Aorta (tissue), 5 donors: ENCODE data around the gene EXTL1. TPM values are rescaled to one million over a fixed set of nuclear protein-coding genes. Genes with fewer than 3 reads are reported as not detected.
A peak's percentile ranks its signal among the peaks of the same experiment; 100 is the strongest.

Experiments
- ATAC-seq: fragments of 200-7000 bp; cut with Tn5 transposase; one replicate; pipeline ENCODE4 v1.9.1; 2022; ENCODE audit warnings: moderate library complexity; ENCODE audit not compliant: low FRiP score
- DNase-seq, 2 donors: peaks; one replicate each; pipeline ENCODE4 v3.0.0-alpha.2; 2020
- H3K27ac ChIP-seq, 2 donors: one replicate each; pipeline ENCODE4 v1.5.1; 2013; ENCODE audit warnings: low read length in 2 of 2, mild to moderate bottlenecking in 2 of 2, moderate library complexity in 2 of 2, control low read depth in 1 of 2, inconsistent platforms in 1 of 2, low read depth in 1 of 2
- H3K27me3 ChIP-seq, 2 donors: one replicate each; pipeline ENCODE4 v1.6.1; 2013; ENCODE audit warnings: control low read depth in 1 of 2, low read length in 1 of 2, mild to moderate bottlenecking in 1 of 2, moderate library complexity in 1 of 2; ENCODE audit not compliant: insufficient read depth in 2 of 2, control insufficient read depth in 1 of 2
- H3K36me3 ChIP-seq, 2 donors: one replicate each; pipeline ENCODE4 v1.6.1; 2013; ENCODE audit warnings: control low read depth in 1 of 2, low read length in 1 of 2, mild to moderate bottlenecking in 1 of 2; ENCODE audit not compliant: insufficient read depth in 2 of 2, control insufficient read depth in 1 of 2
- H3K4me1 ChIP-seq, 2 donors: one replicate each; pipeline ENCODE4 v1.6.1; 2013; ENCODE audit warnings: low read length in 2 of 2, control low read depth in 1 of 2, mild to moderate bottlenecking in 1 of 2, moderate library complexity in 1 of 2; ENCODE audit not compliant: insufficient read depth in 2 of 2, control insufficient read depth in 1 of 2
- H3K4me3 ChIP-seq, 2 donors: one replicate each; pipeline ENCODE4 v1.5.1; 2013; ENCODE audit warnings: low read length in 2 of 2, control low read depth in 1 of 2, mild to moderate bottlenecking in 1 of 2
- H3K9me3 ChIP-seq: one replicate; pipeline ENCODE4 v1.6.1; 2013; ENCODE audit warnings: mild to moderate bottlenecking, low read length; ENCODE audit not compliant: control insufficient read depth
- WGBS, 2 donors: extraction: QIAGEN DNeasy Blood & Tissue Kit; methylation state at CpG; one replicate each; pipeline ENCODE4 v1.1.7; 2013; 5-methylcytosine and 5-hydroxymethylcytosine counted together
- intact Hi-C, 2 donors: fragments of 100-400 bp; cut with DNase I; formaldehyde crosslinking; loops; one replicate each; pipeline versions ENCODE4 v1.14.2 to v1.15.0; 2022
- polyA plus RNA-seq, 2 donors: library from polyadenylated mRNA; stranded (reverse); fragments of 200-250 nt; gene quantifications; one replicate each; pipeline ENCODE4 v1.2.3, GENCODE V29; 2013
- total RNA-seq, 2 donors: library from RNA; stranded (reverse); fragmentation: NEBNext Ultra II Directional; extraction: Animal tissue kit (Norgen Biotek cat#: 25700); gene quantifications; one replicate each; pipeline ENCODE4 v1.2.1, GENCODE V29; 2021
- donor health status: healthy with polysubstance abuse.
- donor health status: Bipolar disorder and iron deficiency.
- donor health status: DM: no; HTN: no; CAD: no.
- donor health status: DM: no; HTN: no; CAD: no.
- donor health status: DM: yes; HTN: yes; CAD: no.

EXTL1 gene
- total and polyA plus RNA-seq, 4 donors, result 0.29 to 1.3 (median 0.33) TPM; not detected in 1

DNA sequence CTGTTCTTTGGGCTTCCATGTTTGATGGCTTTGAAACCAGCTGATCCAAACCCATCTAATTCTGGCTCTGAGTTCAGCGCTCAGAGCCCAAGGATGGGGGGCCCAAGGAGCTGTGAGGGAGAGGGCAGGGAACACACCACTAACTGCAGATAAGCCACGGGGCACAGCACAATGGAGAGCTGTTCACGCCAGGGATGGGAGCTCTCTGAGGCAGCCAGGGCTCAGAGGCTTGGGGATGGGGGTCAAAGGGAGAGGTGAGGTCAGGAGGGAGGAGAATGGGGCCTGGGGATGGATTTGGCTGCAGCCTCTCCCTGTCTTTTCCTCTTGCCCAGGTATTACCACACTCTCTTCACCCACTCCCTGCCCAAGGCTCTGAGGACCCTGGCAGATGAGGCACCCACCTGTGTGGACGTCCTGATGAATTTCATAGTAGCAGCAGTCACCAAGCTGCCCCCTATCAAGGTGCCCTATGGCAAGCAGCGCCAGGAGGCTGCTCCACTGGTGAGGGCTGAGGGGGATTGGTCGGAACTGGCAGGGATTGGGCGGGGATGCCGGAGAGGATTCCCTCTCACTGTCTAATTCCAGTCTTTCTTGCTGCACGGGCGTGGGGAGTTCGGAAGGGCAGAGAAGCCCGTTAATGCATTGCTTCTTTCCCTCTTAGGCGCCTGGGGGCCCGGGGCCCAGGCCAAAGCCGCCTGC is 13.1 kb downstream of the EXTL1 start:
- ATAC-seq (no peak), DNase-seq (no peak)
- WGBS, 2 donors, result 13 to 14% methylated on average over 15 of the region's 15 CpGs
- no peaks in the 10 kb centered on the region for H3K27me3 ChIP-seq
- no peaks in the 10 kb centered on the region for H3K4me1 ChIP-seq
- no peaks in the 10 kb centered on the region for H3K36me3 ChIP-seq
- H3K4me3 ChIP-seq, result peak overlapping the region; percentile 2 to 71
- intact Hi-C loops, result loop anchor here (5.0 kb wide), 3 partner anchors 68 to 128 kb away; no protein-coding TSS in a partner anchor
- H3K27ac ChIP-seq, result no peak overlapping the region
- H3K9me3 ChIP-seq, result no peaks in the 10 kb centered on the region

DNA sequence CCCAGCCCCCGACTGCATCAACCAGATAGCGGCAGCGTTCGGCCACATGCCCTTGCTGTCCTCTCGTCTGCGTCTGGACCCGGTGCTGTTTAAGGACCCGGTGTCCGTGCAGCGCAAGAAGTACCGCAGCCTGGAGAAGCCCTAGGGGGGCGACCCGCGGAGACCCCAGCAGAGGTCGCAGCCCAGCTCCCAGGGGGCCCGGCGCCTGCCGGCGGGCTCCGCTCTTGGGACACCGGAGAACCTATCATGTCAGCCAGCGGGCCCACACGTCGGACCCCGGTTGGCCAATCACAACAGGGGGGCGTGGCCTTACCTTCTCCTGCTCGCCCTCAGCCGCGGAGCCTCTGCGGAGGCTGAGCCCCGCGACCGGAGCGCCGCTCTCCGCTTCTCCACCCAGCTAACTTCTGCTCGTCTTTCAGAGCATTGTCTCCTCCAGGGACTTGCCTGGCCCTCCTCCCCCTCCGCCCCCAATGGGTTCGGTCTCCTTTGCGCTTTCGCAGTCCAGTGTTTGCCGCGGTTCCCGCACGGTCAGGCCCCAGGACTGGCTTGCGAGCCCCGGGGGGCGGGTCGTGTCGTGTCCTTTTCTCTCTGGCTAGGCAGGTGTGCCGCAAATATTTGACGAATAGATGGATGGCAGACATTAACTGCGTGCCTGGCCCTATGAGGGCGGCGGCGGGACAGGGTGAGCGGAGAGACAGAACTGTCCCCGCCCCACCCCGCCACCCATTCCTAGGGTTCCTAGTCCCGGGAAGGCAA is 13.8 kb downstream of the EXTL1 start:
- Histone ChIP-seq H3K4me1 (no peaks in the 10 kb centered on the region), H3K36me3 (no peaks in the 10 kb centered on the region), H3K9me3 (no peaks in the 10 kb centered on the region), H3K27ac (peak overlapping the region in 1 of 2 donors; percentile 23), H3K4me3 (peak overlapping the region; percentile 38 to 71), H3K27me3 (no peaks in the 10 kb centered on the region)
- intact Hi-C loops, result loop anchor here (5.0 kb wide), 3 partner anchors 67 to 127 kb away; no protein-coding TSS in a partner anchor
- peak; percentile 96 for ATAC-seq
- 0% methylated on average over 59 to 60 of the region's 60 CpGs for WGBS, 2 donors
- DNase-seq, result peak; percentile 97 to 98

DNA sequence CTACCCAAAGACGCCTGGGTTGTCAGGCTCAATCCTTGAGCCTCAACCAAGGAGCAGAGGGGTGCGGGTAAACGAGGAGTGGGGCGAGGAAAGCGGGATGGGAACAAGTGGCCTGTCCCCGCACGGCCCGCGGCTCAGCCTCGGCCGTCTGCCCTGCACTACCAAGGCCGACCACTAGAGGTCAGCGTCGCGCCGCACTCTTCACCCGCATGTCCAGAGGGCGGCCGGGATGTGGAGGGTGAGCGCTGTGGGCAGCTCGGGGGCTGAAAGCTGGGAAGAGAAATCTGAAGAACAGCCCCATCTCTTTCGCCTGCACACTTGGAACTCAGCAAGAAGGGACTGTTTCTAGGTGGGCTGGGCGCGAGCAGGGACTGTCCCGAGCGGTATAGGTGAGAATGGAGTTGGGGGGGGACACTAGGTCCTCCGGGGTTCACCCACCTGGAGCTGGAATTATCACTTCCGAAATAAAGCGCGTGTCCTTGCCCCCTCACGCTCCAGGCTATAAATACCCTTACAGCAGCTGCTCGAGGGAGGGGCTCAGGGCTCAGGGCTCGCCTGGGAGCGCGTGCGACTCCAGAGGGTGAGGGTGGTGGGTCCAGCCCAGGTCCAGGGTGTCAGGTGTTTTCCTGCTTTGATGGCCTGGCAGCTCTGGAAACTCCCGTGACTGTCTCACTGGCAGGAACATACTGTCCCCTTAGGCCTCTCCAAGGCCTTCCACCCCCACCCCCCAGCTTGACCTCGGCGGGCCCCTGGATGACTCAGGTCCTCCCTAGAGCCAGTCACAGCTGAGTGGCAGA is 14.6 kb downstream of the EXTL1 start:
- DNase-seq, result peak; percentile 85 to 95
- H3K4me1 ChIP-seq, result no peaks in the 10 kb centered on the region
- peak overlapping the region; percentile 38 to 71 for H3K4me3 ChIP-seq
- no peaks in the 10 kb centered on the region for H3K36me3 ChIP-seq
- H3K27me3 ChIP-seq, result no peaks in the 10 kb centered on the region
- 11 to 12% methylated on average over 34 to 39 of the region's 39 CpGs for WGBS, 2 donors
- no peaks in the 10 kb centered on the region for H3K9me3 ChIP-seq
- no peak overlapping the region for H3K27ac ChIP-seq
- ATAC-seq, result peak; percentile 97
- intact Hi-C loops, result loop anchor here (5.0 kb wide), 3 partner anchors 66 to 126 kb away; no protein-coding TSS in a partner anchor

DNA sequence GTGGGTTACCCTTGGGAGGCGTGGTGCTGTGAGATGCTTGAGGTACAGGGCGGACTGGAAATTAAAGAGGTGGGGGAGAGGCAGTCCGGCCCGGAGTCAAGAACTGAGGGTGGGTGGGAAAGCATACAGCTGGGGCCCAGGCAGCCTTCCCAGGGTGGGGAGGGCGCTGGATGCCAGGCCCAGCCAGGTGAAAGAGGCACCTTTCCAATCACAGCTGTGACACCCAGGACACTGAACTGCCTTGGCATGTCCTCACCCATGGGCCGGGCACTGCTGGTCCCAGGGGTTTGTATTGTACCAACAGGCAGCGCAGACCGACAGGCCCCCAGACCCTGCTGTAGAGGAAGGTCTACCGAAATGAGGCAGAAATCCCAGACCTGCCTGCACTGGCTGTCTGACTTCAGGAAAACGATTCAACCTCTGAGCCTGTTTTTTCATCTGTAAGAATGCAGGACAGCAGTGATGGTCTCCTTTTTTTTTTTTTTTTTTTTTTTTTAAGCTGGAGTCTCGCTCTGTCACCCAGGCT is 15.2 kb downstream of the EXTL1 start:
- Histone ChIP-seq H3K36me3 (no peaks in the 10 kb centered on the region), H3K4me1 (no peaks in the 10 kb centered on the region), H3K9me3 (no peaks in the 10 kb centered on the region), H3K27me3 (no peaks in the 10 kb centered on the region), H3K27ac (no peak overlapping the region), H3K4me3 (no peak overlapping the region)
- intact Hi-C loops, result loop anchor here (5.0 kb wide), 3 partner anchors 65 to 125 kb away; no protein-coding TSS in a partner anchor
- DNase-seq (no peak), ATAC-seq (no peak)
- WGBS, 2 donors, result 73 to 79% methylated on average over 10 of the region's 11 CpGs

DNA sequence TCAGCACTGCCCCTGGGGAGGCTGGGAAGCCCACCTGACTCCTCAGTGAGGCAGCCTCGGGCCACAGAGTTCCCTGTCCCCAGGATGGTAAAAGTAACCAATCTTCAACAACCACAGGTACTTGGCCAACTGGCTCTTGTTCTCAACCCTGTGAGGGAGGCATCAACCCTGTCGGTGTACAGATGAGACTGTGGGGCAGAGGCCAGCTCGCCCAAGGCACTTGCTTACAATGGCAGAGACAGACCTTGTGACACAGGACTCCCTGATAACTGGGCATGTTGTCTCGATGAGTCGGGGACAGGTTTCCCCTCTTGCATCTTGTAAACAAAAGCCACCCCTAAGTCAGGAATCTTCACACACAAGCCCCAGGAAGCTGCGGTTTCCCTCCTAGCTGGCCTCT is 16.3 kb downstream of the EXTL1 start:
- intact Hi-C loops, result loop anchor here (5.0 kb wide), 3 partner anchors 64 to 124 kb away; no protein-coding TSS in a partner anchor
- no peaks in the 10 kb centered on the region for H3K27me3 ChIP-seq
- H3K4me1 ChIP-seq, result no peaks in the 10 kb centered on the region
- WGBS, 2 donors, result 73 to 77% methylated on average over 6 of the region's 6 CpGs
- no peaks in the 10 kb centered on the region for H3K9me3 ChIP-seq
- H3K4me3 ChIP-seq, result no peak overlapping the region
- ATAC-seq (no peak), DNase-seq (no peak)
- H3K36me3 ChIP-seq, result no peaks in the 10 kb centered on the region
- H3K27ac ChIP-seq, result no peak overlapping the region

DNA sequence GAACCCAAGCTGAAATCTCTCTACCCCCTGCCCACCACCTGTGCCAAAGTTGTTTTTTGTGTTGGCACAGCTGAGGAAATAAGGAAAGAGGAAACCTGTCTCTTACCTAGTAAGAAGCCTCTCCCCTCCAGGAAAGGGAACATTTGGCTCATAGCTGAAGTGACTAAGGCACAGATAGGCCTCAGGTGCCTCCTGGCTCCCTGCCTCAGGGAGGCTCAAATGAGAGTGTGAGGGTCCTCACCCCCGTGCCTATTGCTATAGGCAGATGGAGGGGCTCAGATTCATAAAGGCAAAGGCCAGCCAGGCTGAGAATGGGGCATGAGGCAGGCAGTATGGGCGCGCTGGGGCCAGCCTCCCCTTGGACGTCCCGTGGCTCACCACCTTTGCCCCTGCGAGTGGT is 16.9 kb downstream of the EXTL1 start:
- 87 to 91% methylated on average over 6 of the region's 6 CpGs for WGBS, 2 donors
- intact Hi-C loops, result loop anchor here (5.0 kb wide), 3 partner anchors 64 to 124 kb away; no protein-coding TSS in a partner anchor
- H3K27me3 ChIP-seq, result no peaks in the 10 kb centered on the region
- no peaks in the 10 kb centered on the region for H3K36me3 ChIP-seq
- DNase-seq, result no peak
- H3K9me3 ChIP-seq, result no peaks in the 10 kb centered on the region
- no peaks in the 10 kb centered on the region for H3K4me1 ChIP-seq
- no peak overlapping the region for H3K4me3 ChIP-seq
- ATAC-seq, result no peak
- H3K27ac ChIP-seq, result no peak overlapping the region

DNA sequence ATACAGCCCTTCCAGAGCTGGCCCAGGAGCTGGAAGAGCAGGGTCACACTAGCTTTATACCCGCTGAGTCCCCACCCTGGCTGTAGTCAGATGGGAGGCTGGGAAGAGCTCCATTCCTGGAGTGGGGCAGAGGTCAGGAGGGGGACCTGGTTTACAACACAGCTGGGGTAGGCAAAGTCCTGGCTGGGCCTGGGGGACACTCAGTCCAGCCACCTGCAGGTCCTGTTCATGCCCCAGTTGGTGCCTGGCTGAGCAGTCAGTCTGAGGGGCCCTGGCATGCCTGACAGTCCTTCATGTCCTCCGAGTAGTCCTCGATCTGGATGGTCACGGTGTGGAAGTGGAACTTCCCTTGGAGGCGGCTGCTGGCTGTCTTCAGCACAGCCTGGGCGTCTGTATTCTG is 17.3 kb downstream of the EXTL1 start:
- H3K9me3 ChIP-seq, result no peaks in the 10 kb centered on the region
- no peaks in the 10 kb centered on the region for H3K36me3 ChIP-seq
- DNase-seq, result no peak
- WGBS, 2 donors, result 82 to 83% methylated on average over 6 of the region's 6 CpGs
- ATAC-seq, result no peak
- intact Hi-C loops, result loop anchor here (5.0 kb wide), 3 partner anchors 63 to 123 kb away; no protein-coding TSS in a partner anchor
- no peak overlapping the region for H3K27ac ChIP-seq
- no peaks in the 10 kb centered on the region for H3K4me1 ChIP-seq
- no peak overlapping the region for H3K4me3 ChIP-seq
- no peaks in the 10 kb centered on the region for H3K27me3 ChIP-seq

DNA sequence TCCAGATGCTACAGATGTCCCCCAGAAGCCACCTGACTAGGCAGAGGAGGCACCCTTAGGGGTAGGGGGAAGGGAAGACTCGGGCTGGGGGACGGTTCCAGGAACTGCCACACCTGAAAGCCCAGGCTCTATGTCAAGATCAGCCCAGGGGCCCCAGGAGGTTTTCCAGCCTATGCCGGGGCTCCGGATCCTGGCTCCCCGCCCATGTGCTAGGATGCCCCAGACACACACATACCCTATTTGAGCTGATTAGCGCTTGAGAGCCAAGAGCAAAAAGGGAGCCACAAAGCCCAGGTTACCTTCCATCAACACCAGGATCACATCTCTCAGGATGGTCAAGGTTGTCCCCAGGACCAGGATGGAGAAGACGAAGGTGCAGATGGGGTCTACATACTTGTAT is 19.8 kb downstream of the EXTL1 start:
- intact Hi-C loops, result no loop called here
- Histone ChIP-seq H3K36me3 (no peaks in the 10 kb centered on the region), H3K4me1 (no peaks in the 10 kb centered on the region), H3K9me3 (no peaks in the 10 kb centered on the region), H3K27ac (no peak overlapping the region), H3K27me3 (no peaks in the 10 kb centered on the region), H3K4me3 (no peak overlapping the region)
- DNase-seq (no peak), ATAC-seq (no peak)
- 75 to 76% methylated on average over 7 of the region's 7 CpGs for WGBS, 2 donors
